DND-41 (cell line): Measurements from ENCODE around the gene ASB16.

Source experiments
- EZH2 ChIP-seq: IDR thresholded peaks from 3 replicates; pipeline ENCODE4 v1.6.1; 2012; ENCODE audit warnings: borderline replicate concordance, low read depth, mild to moderate bottlenecking, moderate library complexity, low read length, inconsistent platforms; ENCODE audit not compliant: severe bottlenecking
- TF ChIP-seq, protein P1 (sequence below): IDR thresholded peaks from 2 replicates; pipeline ENCODE4 v1.5.1; 2012; ENCODE audit warnings: borderline replicate concordance, low read length, moderate library complexity, mild to moderate bottlenecking; ENCODE audit not compliant: poor library complexity, severe bottlenecking; ENCODE audit errors: extremely low read depth

DNA sequence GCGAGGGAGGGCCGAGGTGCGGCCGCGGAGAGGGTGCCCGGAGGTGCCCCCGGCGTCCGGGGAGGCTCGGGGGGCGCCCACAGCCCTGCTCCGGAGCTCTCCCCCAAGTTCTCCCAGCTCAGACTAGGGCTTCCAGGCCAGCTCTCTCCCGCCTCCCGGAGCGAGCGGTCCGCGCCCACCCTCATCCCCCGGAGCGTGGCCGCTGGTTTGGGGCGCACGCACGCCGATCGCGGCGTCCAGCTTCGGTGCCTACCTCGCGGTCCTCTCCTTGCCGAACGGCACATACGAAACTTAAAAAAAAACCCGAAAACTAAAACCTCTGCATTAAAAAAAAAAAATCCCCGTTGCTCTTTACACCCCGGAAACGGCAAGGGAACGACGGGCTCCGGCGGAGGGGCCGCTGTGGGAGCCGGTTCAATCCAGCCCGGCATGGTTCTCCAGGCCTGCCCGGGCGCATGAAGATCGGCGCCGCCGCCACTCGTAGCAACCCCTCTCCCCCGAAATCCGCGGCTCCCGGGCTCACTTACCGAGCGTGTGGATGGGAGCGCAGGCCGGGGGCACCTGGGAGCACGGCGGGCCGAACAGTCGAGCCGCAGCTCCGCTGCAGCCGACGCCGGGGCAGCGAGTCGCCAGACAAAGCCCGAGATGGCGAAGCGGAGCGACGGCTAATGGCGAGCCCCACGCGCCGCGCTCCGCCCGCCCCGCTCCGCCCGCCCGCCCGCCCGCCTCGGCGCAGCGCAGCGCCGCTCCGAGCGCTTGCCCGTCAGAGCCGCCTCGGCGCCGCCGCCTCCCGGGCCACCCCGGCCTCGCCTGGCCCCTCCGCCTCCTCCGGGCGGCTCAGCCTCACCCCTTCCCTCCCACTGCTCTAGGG lies 49.9 kb downstream of the ASB16 start:
- no peak for TF ChIP-seq EZH2
- TF ChIP-seq, protein P1, sequence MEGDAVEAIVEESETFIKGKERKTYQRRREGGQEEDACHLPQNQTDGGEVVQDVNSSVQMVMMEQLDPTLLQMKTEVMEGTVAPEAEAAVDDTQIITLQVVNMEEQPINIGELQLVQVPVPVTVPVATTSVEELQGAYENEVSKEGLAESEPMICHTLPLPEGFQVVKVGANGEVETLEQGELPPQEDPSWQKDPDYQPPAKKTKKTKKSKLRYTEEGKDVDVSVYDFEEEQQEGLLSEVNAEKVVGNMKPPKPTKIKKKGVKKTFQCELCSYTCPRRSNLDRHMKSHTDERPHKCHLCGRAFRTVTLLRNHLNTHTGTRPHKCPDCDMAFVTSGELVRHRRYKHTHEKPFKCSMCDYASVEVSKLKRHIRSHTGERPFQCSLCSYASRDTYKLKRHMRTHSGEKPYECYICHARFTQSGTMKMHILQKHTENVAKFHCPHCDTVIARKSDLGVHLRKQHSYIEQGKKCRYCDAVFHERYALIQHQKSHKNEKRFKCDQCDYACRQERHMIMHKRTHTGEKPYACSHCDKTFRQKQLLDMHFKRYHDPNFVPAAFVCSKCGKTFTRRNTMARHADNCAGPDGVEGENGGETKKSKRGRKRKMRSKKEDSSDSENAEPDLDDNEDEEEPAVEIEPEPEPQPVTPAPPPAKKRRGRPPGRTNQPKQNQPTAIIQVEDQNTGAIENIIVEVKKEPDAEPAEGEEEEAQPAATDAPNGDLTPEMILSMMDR, result no peak
